Tibial nerve (tissue), 3 donors: ENCODE results near the gene ZFP64.

ENCODE experiments used
- CTCF ChIP-seq, 5 experiments: fragments of 200-600 bp in 3 of 5; fragments of 450-650 bp in 2 of 5; sonication (generic) in 3 of 5; IDR thresholded peaks; one replicate each; pipeline ENCODE4 v1.5.1; 2016 to 2019; ENCODE audit warnings: antibody characterized with exemption in 5 of 5, mild to moderate bottlenecking in 3 of 5, moderate library complexity in 2 of 5
- POLR2A ChIP-seq, 2 donors: fragments of 450-650 bp; IDR thresholded peaks; one replicate each; pipeline ENCODE4 v1.6.1; 2017; ENCODE audit warnings: antibody characterized with exemption in 2 of 2, mild to moderate bottlenecking in 2 of 2, moderate library complexity in 2 of 2

GRCh38 chr20:52193886-52194545, 2.4 kb upstream of the ZFP64 start:
- TF ChIP-seq POLR2A (IDR thresholded peaks at IDR 0.05) (no peak), CTCF (IDR thresholded peaks at IDR 0.05) (no peak)
